Testis (tissue), 3 donors: ENCODE data around the gene KCNB1. TPM values are rescaled to one million over a fixed set of nuclear protein-coding genes. Genes with fewer than 3 reads are reported as not detected.

Source experiments
- DNase-seq: peaks from one replicate; pipeline ENCODE4 v3.0.0-alpha.2; 2019
- H3K27ac ChIP-seq, 2 donors: fragments of 200-600 bp; sonication (generic); one replicate each; pipeline ENCODE4 v1.5.1; 2019
- H3K27me3 ChIP-seq: fragments of 200-600 bp; sonication (generic); one replicate; pipeline ENCODE4 v1.5.1; 2019
- H3K36me3 ChIP-seq: fragments of 200-600 bp; sonication (generic); one replicate; pipeline ENCODE4 v1.5.1; 2017; ENCODE audit warnings: low read depth; ENCODE audit errors: missing control alignments
- H3K4me1 ChIP-seq: fragments of 200-600 bp; sonication (generic); one replicate; pipeline ENCODE4 v1.5.1; 2019
- H3K4me3 ChIP-seq, 2 donors: fragments of 200-600 bp; sonication (generic); one replicate each; pipeline ENCODE4 v1.5.1; 2017 to 2019
- H3K9me3 ChIP-seq: fragments of 200-600 bp; sonication (generic); one replicate; pipeline ENCODE4 v1.5.1; 2017
- CTCF ChIP-seq, 3 experiments: fragments of 450-650 bp in 2 of 3; fragments of 200-600 bp in 1 of 3; sonication (generic) in 1 of 3; IDR thresholded peaks; one replicate each; pipeline ENCODE4 v1.5.1; 2016 to 2019; ENCODE audit warnings: antibody characterized with exemption in 3 of 3, mild to moderate bottlenecking in 2 of 3, moderate library complexity in 1 of 3
- POLR2A ChIP-seq: fragments of 450-650 bp; IDR thresholded peaks from one replicate; pipeline ENCODE4 v1.6.1; 2017; ENCODE audit warnings: antibody characterized with exemption, mild to moderate bottlenecking, moderate library complexity
- WGBS, 2 donors: methylation state at CpG; one replicate each; pipeline ENCODE4 v1.1.5; 2018; 5-methylcytosine and 5-hydroxymethylcytosine counted together
- intact Hi-C: fragments of 100-400 bp; cut with DNase I; formaldehyde crosslinking; loops from one replicate; pipeline ENCODE4 v1.15.1; 2023; ENCODE audit warnings: low total_unique reads
- polyA plus RNA-seq: library from polyadenylated mRNA; stranded (reverse); fragments of 350-450 nt; fragmentation: Illumina TruSeq; extraction: RNeasy Lipid Tissue Mini Kit (QIAGEN cat#74804); gene quantifications from one replicate; pipeline ENCODE4 v1.2.3, GENCODE V29; 2014; ENCODE audit warnings: low read depth, low replicate concordance; ENCODE audit not compliant: insufficient read depth
- total RNA-seq, 2 donors: library from RNA; depleted of rRNA; stranded (reverse); fragments of >200 nt; gene quantifications; one replicate each; pipeline ENCODE4 v1.2.3, GENCODE V29; 2016

Gene KCNB1
- total and polyA plus RNA-seq, 3 donors from 2014 or later: 1.5 to 4.6 (median 2.3) TPM

GRCh38 chr20:49344140-49344539 lies 138.3 kb downstream of the KCNB1 start:
- H3K27me3 ChIP-seq: no peaks in the 10 kb centered on the region
- no peak overlapping the region for H3K4me3 ChIP-seq
- intact Hi-C loops: no loop called here
- no peak overlapping the region for H3K27ac ChIP-seq
- TF ChIP-seq POLR2A: no peak
- no peak for TF ChIP-seq CTCF (IDR thresholded peaks at IDR 0.05)
- no peaks in the 10 kb centered on the region for H3K36me3 ChIP-seq
- no peaks in the 10 kb centered on the region for H3K4me1 ChIP-seq
- no peaks in the 10 kb centered on the region for H3K9me3 ChIP-seq
- WGBS, 2 donors: 83 to 89% methylated on average over 2 of the region's 2 CpGs
- DNase-seq: no peak

GRCh38 chr20:49343246-49343645 lies 139.2 kb downstream of the KCNB1 start:
- Histone ChIP-seq H3K4me1 (no peaks in the 10 kb centered on the region), H3K4me3 (no peak overlapping the region), H3K9me3 (no peaks in the 10 kb centered on the region), H3K27me3 (no peaks in the 10 kb centered on the region), H3K27ac (no peak overlapping the region), H3K36me3 (no peaks in the 10 kb centered on the region)
- 60 to 62% methylated on average over 9 of the region's 9 CpGs for WGBS, 2 donors
- no peak for DNase-seq
- TF ChIP-seq POLR2A (no peak), CTCF (IDR thresholded peaks at IDR 0.05) (no peak)
- intact Hi-C loops: no loop called here

GRCh38 chr20:49340161-49340966 lies 142.1 kb downstream of the KCNB1 start:
- Histone ChIP-seq H3K4me3 (no peak overlapping the region), H3K36me3 (no peaks in the 10 kb centered on the region), H3K27me3 (no peaks in the 10 kb centered on the region), H3K27ac (no peak overlapping the region), H3K9me3 (no peaks in the 10 kb centered on the region), H3K4me1 (no peaks in the 10 kb centered on the region)
- no peak for TF ChIP-seq CTCF (IDR thresholded peaks at IDR 0.05)
- TF ChIP-seq POLR2A: no peak
- no peak for DNase-seq
- WGBS, 2 donors: 60 to 69% methylated on average over 13 to 14 of the region's 14 CpGs
- intact Hi-C loops: no loop called here

GRCh38 chr20:49339123-49339522 lies 143.3 kb downstream of the KCNB1 start:
- H3K4me1 ChIP-seq: no peaks in the 10 kb centered on the region
- no peak for TF ChIP-seq POLR2A
- no peak for TF ChIP-seq CTCF (IDR thresholded peaks at IDR 0.05)
- no peaks in the 10 kb centered on the region for H3K9me3 ChIP-seq
- H3K36me3 ChIP-seq: no peaks in the 10 kb centered on the region
- 78 to 81% methylated on average over 9 of the region's 9 CpGs for WGBS, 2 donors
- H3K27me3 ChIP-seq: no peaks in the 10 kb centered on the region
- intact Hi-C loops: loop anchor here (5.0 kb wide), 1 partner anchor 143 kb away; the partner anchor contains the start of gene KCNB1
- no peak for DNase-seq
- H3K27ac ChIP-seq: no peak overlapping the region
- no peak overlapping the region for H3K4me3 ChIP-seq

- Histone ChIP-seq H3K36me3 (no peaks in the 10 kb centered on the region), H3K4me3 (no peak overlapping the region), H3K9me3 (no peaks in the 10 kb centered on the region), H3K4me1 (no peaks in the 10 kb centered on the region), H3K27ac (no peak overlapping the region), H3K27me3 (no peaks in the 10 kb centered on the region)
- no peak for TF ChIP-seq POLR2A
- TF ChIP-seq CTCF (IDR thresholded peaks at IDR 0.05): no peak
- no peak for DNase-seq
- 90 to 100% methylated on average over 11 of the region's 11 CpGs for WGBS, 2 donors
- intact Hi-C loops: loop anchor here (5.0 kb wide), 1 partner anchor 144 kb away; the partner anchor contains the start of gene KCNB1
These were observed 144.4 kb downstream of the KCNB1 start for GRCh38 chr20:49338061-49338460.
